Effector memory CD4-positive, alpha-beta T cell (primary cell): ENCODE results near the gene VAC14.

Experiments
- DNase-seq, 3 donors: peaks; one replicate each; pipeline ENCODE4 v3.0.0-alpha.2; 2020
- H3K27ac ChIP-seq: 2 replicates; pipeline ENCODE4 v1.7.0; 2013; ENCODE audit warnings: mild to moderate bottlenecking, low read length, moderate library complexity; ENCODE audit not compliant: insufficient read depth, poor library complexity, severe bottlenecking
- H3K27me3 ChIP-seq: replicated peaks from 2 replicates; pipeline ENCODE4 v1.7.0; 2013; ENCODE audit warnings: mild to moderate bottlenecking, low read length; ENCODE audit not compliant: insufficient read depth, control insufficient read depth, poor library complexity, severe bottlenecking
- H3K36me3 ChIP-seq: 2 replicates; pipeline ENCODE4 v1.7.0; 2013; ENCODE audit warnings: mild to moderate bottlenecking, low read length, moderate library complexity; ENCODE audit not compliant: control insufficient read depth, insufficient read depth
- H3K4me1 ChIP-seq: 2 replicates; pipeline ENCODE4 v1.7.0; 2013; ENCODE audit warnings: low read length, mild to moderate bottlenecking; ENCODE audit not compliant: control insufficient read depth, insufficient read depth, poor library complexity, severe bottlenecking
- H3K4me3 ChIP-seq: 2 replicates; pipeline ENCODE4 v1.7.0; 2013; ENCODE audit warnings: low read length, low read depth, mild to moderate bottlenecking; ENCODE audit not compliant: insufficient read depth, poor library complexity, severe bottlenecking
- H3K9me3 ChIP-seq: 2 replicates; pipeline ENCODE4 v1.7.0; 2013; ENCODE audit warnings: mild to moderate bottlenecking, low read length, moderate library complexity; ENCODE audit not compliant: control insufficient read depth

VAC14 gene

GRCh38 chr16:70642633-70643032, 158.3 kb downstream of the VAC14 start:
- Histone ChIP-seq H3K4me3 (no peak overlapping the region), H3K4me1 (no peaks in the 10 kb centered on the region)
- no peak for DNase-seq

GRCh38 chr16:70638814-70639792, 161.9 kb downstream of the VAC14 start:
- Histone ChIP-seq H3K9me3 (no peaks in the 10 kb centered on the region), H3K36me3 (no peaks in the 10 kb centered on the region), H3K4me3 (no peak overlapping the region), H3K27me3 (no peaks in the 10 kb centered on the region), H3K27ac (no peak overlapping the region), H3K4me1 (no peaks in the 10 kb centered on the region)
- DNase-seq = no peak

More at GRCh38 chr16:70642633-70643032, 158.3 kb downstream of the VAC14 start:
- H3K27ac ChIP-seq = no peak overlapping the region
- no peaks in the 10 kb centered on the region for H3K27me3 ChIP-seq
- no peaks in the 10 kb centered on the region for H3K9me3 ChIP-seq
- no peaks in the 10 kb centered on the region for H3K36me3 ChIP-seq
